ENCODE results near the gene TSPAN18. TPM values are rescaled to one million over a fixed set of nuclear protein-coding genes. Genes with fewer than 3 reads are reported as not detected.

The TSPAN18 gene
- total and polyA plus RNA-seq, 3 donors from 2014 or later = 2.1 to 11.1 (median 5.0) TPM

GRCh38 chr11:44977493-44977984, 250.8 kb downstream of the TSPAN18 start:
- no peaks in the 10 kb centered on the region for H3K9me3 ChIP-seq
- no peaks in the 10 kb centered on the region for H3K36me3 ChIP-seq (ENCODE audit: low read depth, missing control alignments)
- H3K4me1 ChIP-seq = no peaks in the 10 kb centered on the region
- H3K4me3 ChIP-seq = no peak overlapping the region
- no peaks in the 10 kb centered on the region for H3K27me3 ChIP-seq
- no peak for DNase-seq
- WGBS, 2 donors = 46 to 61% methylated on average over 9 of the region's 9 CpGs
- TF ChIP-seq POLR2A (IDR thresholded peaks at IDR 0.05) (no peak), CTCF (IDR thresholded peaks at IDR 0.05) (no peak)
- H3K27ac ChIP-seq = no peak overlapping the region
- intact Hi-C loops (cut with DNase I; ENCODE audit: low total_unique reads) = no loop called here

GRCh38 chr11:44978274-44978960, 251.7 kb downstream of the TSPAN18 start:
- Histone ChIP-seq H3K4me1 (no peaks in the 10 kb centered on the region), H3K9me3 (no peaks in the 10 kb centered on the region), H3K27me3 (no peaks in the 10 kb centered on the region), H3K36me3 (ENCODE audit: low read depth, missing control alignments) (no peaks in the 10 kb centered on the region), H3K27ac (no peak overlapping the region), H3K4me3 (no peak overlapping the region)
- TF ChIP-seq POLR2A (IDR thresholded peaks at IDR 0.05) = no peak
- no peak for DNase-seq
- 73 to 84% methylated on average over 3 of the region's 3 CpGs for WGBS, 2 donors
- intact Hi-C loops (cut with DNase I; ENCODE audit: low total_unique reads) = no loop called here

GRCh38 chr11:44978961-44979331, 252.2 kb downstream of the TSPAN18 start:
- intact Hi-C loops (cut with DNase I; ENCODE audit: low total_unique reads) = no loop called here
- Histone ChIP-seq H3K4me3 (no peak overlapping the region), H3K27ac (no peak overlapping the region), H3K36me3 (ENCODE audit: low read depth, missing control alignments) (no peaks in the 10 kb centered on the region), H3K9me3 (no peaks in the 10 kb centered on the region), H3K4me1 (no peaks in the 10 kb centered on the region), H3K27me3 (no peaks in the 10 kb centered on the region)
- DNase-seq = no peak
- no peak for TF ChIP-seq CTCF (IDR thresholded peaks at IDR 0.05)
- no peak for TF ChIP-seq POLR2A (IDR thresholded peaks at IDR 0.05)
- WGBS, 2 donors = 83 to 93% methylated on average over 1 of the region's 1 CpG

- no peak overlapping the region for H3K4me3 ChIP-seq
- H3K36me3 ChIP-seq (ENCODE audit: low read depth, missing control alignments) = no peaks in the 10 kb centered on the region
- 84 to 90% methylated on average over 16 to 24 of the region's 24 CpGs for WGBS, 2 donors
- H3K9me3 ChIP-seq = no peaks in the 10 kb centered on the region
- no peaks in the 10 kb centered on the region for H3K4me1 ChIP-seq
- no peak overlapping the region for H3K27ac ChIP-seq
- H3K27me3 ChIP-seq = no peaks in the 10 kb centered on the region
- intact Hi-C loops (cut with DNase I; ENCODE audit: low total_unique reads) = no loop called here
- DNase-seq = no peak
- no peak for TF ChIP-seq CTCF (IDR thresholded peaks at IDR 0.05)
- no peak for TF ChIP-seq POLR2A (IDR thresholded peaks at IDR 0.05)
Measured at GRCh38 chr11:44979543-44980399, 253.0 kb downstream of the TSPAN18 start.
